ENCODE measurements around the gene CD200.

DNA sequence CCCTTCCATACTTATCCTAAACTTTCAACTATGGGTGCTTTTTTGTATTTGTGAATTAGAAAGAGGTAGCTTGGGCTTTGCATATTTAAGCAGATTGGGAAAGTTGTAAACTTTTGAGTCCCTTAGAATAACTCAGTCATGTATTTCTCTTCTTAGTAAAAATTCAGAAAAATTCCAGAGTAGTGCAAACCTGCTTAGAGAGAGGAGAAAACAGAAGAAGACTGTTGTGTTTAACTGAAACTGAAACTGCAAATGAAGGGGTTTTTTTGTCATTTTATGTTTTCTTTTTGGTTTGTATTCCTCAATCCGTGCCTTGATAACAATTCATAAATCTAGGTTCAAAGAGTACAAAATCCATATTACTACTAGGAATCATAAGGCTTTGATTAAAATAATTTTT is 31.3 kb downstream of the CD200 start:
- TF ChIP-seq CTCF (conservative IDR thresholded peaks at IDR 0.05; ENCODE audit: low read length) (no peak), EZH2phosphoT487 (IDR thresholded peaks at IDR 0.05; ENCODE audit: borderline replicate concordance) (no peak)

Measured in Loucy (cell line).